Karpas-422 (cell line): ENCODE data around the gene CD82. TPM values are rescaled to one million over a fixed set of nuclear protein-coding genes. Genes with fewer than 3 reads are reported as not detected.
A peak's percentile ranks its signal among the peaks of the same experiment; 100 is the strongest.

Source experiments
- DNase-seq: peaks from one replicate; pipeline ENCODE4 v3.0.0-alpha.2; 2015
- H2AFZ ChIP-seq: fragments of 200-600 bp; sonication (generic); 2 replicates; pipeline ENCODE4 v1.6.1; 2014; ENCODE audit warnings: antibody characterized with exemption, low read length, mixed read lengths
- H3K27ac ChIP-seq: fragments of 200-600 bp; sonication (generic); 2 replicates; pipeline ENCODE4 v1.5.1; 2014; ENCODE audit warnings: mild to moderate bottlenecking, low read length, moderate library complexity
- H3K27me3 ChIP-seq: fragments of 200-600 bp; sonication (generic); 2 replicates; pipeline ENCODE4 v1.6.1; 2014; ENCODE audit warnings: low read length, mixed read lengths
- H3K36me3 ChIP-seq: fragments of 200-600 bp; sonication (generic); 2 replicates; pipeline ENCODE4 v1.6.1; 2014; ENCODE audit warnings: low read length, mixed read lengths; ENCODE audit not compliant: insufficient read depth
- H3K4me1 ChIP-seq: fragments of 200-600 bp; sonication (generic); 2 replicates; pipeline ENCODE4 v1.6.1; 2014; ENCODE audit warnings: mild to moderate bottlenecking, low read length, mixed read lengths
- H3K4me2 ChIP-seq: fragments of 200-600 bp; sonication (generic); 2 replicates; pipeline ENCODE4 v1.6.1; 2014; ENCODE audit warnings: low read length, low read depth, mild to moderate bottlenecking; ENCODE audit not compliant: poor library complexity, severe bottlenecking
- H3K4me3 ChIP-seq: fragments of 200-600 bp; sonication (generic); 2 replicates; pipeline ENCODE4 v1.5.1; 2014; ENCODE audit warnings: mild to moderate bottlenecking, antibody characterized with exemption, low read length, mixed read lengths
- H3K79me2 ChIP-seq: fragments of 200-600 bp; sonication (generic); 2 replicates; pipeline ENCODE4 v1.6.1; 2014; ENCODE audit warnings: mild to moderate bottlenecking, low read length, mixed read lengths
- H3K9ac ChIP-seq: fragments of 200-600 bp; sonication (generic); 2 replicates; pipeline ENCODE4 v1.6.0; 2014; ENCODE audit warnings: low read length
- H3K9me2 ChIP-seq: fragments of 200-600 bp; sonication (generic), shearing (Covaris generic); replicated peaks from 2 replicates; pipeline ENCODE4 v1.6.0; 2014; ENCODE audit warnings: mild to moderate bottlenecking, low read length, moderate library complexity; ENCODE audit not compliant: insufficient read depth
- H3K9me3 ChIP-seq: fragments of 300-700, 200-600 bp; sonication (generic); 2 replicates; pipeline ENCODE4 v1.6.1; 2014; ENCODE audit warnings: low read length, mixed read lengths
- H4K20me1 ChIP-seq: fragments of 200-600 bp; sonication (generic); 2 replicates; pipeline ENCODE4 v1.6.1; 2014; ENCODE audit warnings: mild to moderate bottlenecking, antibody characterized with exemption, low read length, low read depth; ENCODE audit not compliant: insufficient read depth
- total RNA-seq: library from RNA; depleted of rRNA; stranded (reverse); fragments of >200 nt; shearing (Covaris generic); gene quantifications from 2 replicates; pipeline ENCODE4 v1.2.3, GENCODE V29; 2014; ENCODE audit warnings: low replicate concordance

CD82 gene
- total RNA-seq, 1 experiment from 2014 or later: 22.2 TPM

DNA sequence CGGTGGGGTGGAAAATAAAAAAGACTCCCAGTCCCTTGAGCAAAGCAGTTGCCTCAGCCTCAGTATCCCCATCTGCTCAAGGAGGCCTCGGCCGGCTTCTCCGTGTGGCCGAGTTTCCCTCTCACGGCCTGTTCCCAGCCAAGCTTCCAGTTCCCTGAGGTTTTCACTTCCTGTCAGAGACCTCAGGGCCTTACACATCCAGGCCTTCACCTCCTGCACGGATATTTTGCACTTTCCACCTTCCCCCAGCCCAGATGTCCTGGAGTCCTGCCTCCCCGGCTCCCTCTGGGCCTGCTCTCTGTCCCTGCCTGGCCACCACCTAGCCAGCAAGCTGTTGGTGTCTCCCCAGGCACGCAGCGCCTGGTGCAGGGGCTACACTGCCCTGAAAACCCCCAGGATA, 41.1 kb upstream of the CD82 start:
- Histone ChIP-seq H3K9ac (no peak overlapping the region), H3K4me2 (no peak overlapping the region), H2AFZ (no peak overlapping the region)

DNA sequence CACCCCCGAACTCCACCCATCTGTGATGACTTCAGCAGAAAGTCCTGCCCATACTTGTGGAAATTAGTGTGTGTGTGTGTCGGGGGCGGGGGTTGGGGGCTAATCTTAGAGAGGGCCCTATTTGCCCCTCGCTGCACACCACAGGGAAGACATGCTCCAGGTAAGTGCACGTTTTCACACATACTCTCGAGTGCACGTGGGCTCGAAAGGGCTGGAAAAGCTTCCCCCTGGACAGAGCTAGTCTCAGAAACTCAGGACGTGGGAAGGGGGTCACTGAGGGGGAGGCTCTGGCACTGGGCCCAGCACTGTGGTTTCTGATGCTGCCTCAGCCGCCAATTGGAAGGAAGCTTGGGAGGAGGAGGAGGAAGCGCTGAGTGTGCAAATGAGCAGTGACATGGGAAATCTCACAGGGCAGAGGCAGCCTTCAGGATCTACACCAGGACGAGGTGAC, 40.7 kb upstream of the CD82 start:
- Histone ChIP-seq H3K4me1 (no peaks in the 10 kb centered on the region), H3K9me3 (no peaks in the 10 kb centered on the region), H3K36me3 (no peaks in the 10 kb centered on the region), H2AFZ (no peak overlapping the region), H4K20me1 (no peaks in the 10 kb centered on the region), H3K27me3 (no peaks in the 10 kb centered on the region), H3K27ac (no peak overlapping the region), H3K4me3 (no peak overlapping the region), H3K79me2 (no peaks in the 10 kb centered on the region), H3K4me2 (no peak overlapping the region), H3K9me2 (no peaks in the 10 kb centered on the region), H3K9ac (no peak overlapping the region)
- DNase-seq: no peak

More for the DNA sequence above, 41.1 kb upstream of the CD82 start:
- no peaks in the 10 kb centered on the region for H3K79me2 ChIP-seq
- no peaks in the 10 kb centered on the region for H3K9me2 ChIP-seq
- DNase-seq: no peak
- no peaks in the 10 kb centered on the region for H3K9me3 ChIP-seq
- no peaks in the 10 kb centered on the region for H3K36me3 ChIP-seq
- no peak overlapping the region for H3K4me3 ChIP-seq
- H3K4me1 ChIP-seq: no peaks in the 10 kb centered on the region
- no peak overlapping the region for H3K27ac ChIP-seq
- no peaks in the 10 kb centered on the region for H4K20me1 ChIP-seq
- no peaks in the 10 kb centered on the region for H3K27me3 ChIP-seq

- Histone ChIP-seq H3K9me2 (no peaks in the 10 kb centered on the region), H3K4me1 (no peaks in the 10 kb centered on the region), H3K36me3 (no peaks in the 10 kb centered on the region), H3K79me2 (no peaks in the 10 kb centered on the region), H3K27ac (no peak overlapping the region), H3K4me2 (no peak overlapping the region), H4K20me1 (no peaks in the 10 kb centered on the region), H3K9ac (no peak overlapping the region), H3K9me3 (no peaks in the 10 kb centered on the region), H2AFZ (no peak overlapping the region), H3K27me3 (no peaks in the 10 kb centered on the region), H3K4me3 (no peak overlapping the region)
- no peak for DNase-seq
Measured at GRCh38 chr11:44525473-44526252, 39.8 kb upstream of the CD82 start.

- Histone ChIP-seq H3K79me2 (no peaks in the 10 kb centered on the region), H4K20me1 (no peaks in the 10 kb centered on the region), H3K36me3 (no peaks in the 10 kb centered on the region), H3K4me2 (no peak overlapping the region), H3K4me1 (no peaks in the 10 kb centered on the region), H2AFZ (no peak overlapping the region), H3K9ac (no peak overlapping the region), H3K9me3 (no peaks in the 10 kb centered on the region), H3K27ac (no peak overlapping the region), H3K9me2 (no peaks in the 10 kb centered on the region), H3K27me3 (no peaks in the 10 kb centered on the region), H3K4me3 (no peak overlapping the region)
- DNase-seq: no peak
Measured at GRCh38 chr11:44526438-44526837, 39.0 kb upstream of the CD82 start.

DNA sequence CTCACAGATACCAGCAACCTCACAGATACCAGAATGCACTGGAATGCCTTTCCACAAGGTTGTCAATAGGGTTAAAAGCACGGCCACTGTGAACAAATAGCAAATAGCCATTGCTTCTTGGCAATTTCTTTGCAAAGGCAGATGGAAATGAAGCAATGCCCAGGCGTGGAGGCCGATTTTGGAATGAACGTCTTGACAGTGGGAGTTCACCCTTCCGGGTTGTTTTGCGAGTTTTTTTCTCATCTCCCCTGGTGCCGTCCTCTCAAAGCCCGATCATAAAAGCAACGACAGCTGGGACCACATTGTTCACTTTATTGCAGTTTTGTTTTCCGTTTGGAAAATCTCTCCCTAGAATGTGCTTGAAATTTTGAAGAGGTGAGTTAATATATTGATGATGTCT, 38.0 kb upstream of the CD82 start:
- no peak overlapping the region for H2AFZ ChIP-seq
- peaks cover under 1% of the 10 kb centered on the region for H3K4me1 ChIP-seq
- H3K9ac ChIP-seq: no peak overlapping the region
- H3K9me3 ChIP-seq: no peaks in the 10 kb centered on the region
- no peaks in the 10 kb centered on the region for H3K79me2 ChIP-seq
- no peaks in the 10 kb centered on the region for H4K20me1 ChIP-seq
- DNase-seq: no peak
- no peaks in the 10 kb centered on the region for H3K27me3 ChIP-seq
- no peak overlapping the region for H3K4me3 ChIP-seq
- H3K36me3 ChIP-seq: no peaks in the 10 kb centered on the region
- no peak overlapping the region for H3K27ac ChIP-seq
- H3K9me2 ChIP-seq: no peaks in the 10 kb centered on the region
- no peak overlapping the region for H3K4me2 ChIP-seq

DNA sequence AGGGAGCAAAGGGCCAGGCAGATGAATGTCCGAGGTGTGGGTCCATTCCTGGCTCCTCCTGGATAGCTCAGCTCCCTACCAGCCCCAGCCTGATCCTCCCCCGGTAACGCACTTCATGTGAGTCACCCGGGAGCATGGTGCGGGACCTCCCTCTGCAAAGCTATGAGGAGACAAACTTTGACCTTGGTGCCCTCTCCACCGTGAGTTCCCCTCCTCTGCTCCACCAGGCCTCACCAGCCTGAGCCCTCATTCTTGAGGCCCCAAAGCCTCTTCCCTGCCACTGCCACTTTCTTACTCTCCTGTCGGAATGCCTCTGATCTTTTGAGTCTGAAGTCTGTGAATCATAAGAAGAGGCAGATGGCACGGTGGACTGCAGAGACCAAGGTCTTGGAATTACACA, 37.4 kb upstream of the CD82 start:
- H4K20me1 ChIP-seq: no peaks in the 10 kb centered on the region
- H3K9me3 ChIP-seq: no peaks in the 10 kb centered on the region
- no peak overlapping the region for H3K27ac ChIP-seq
- no peaks in the 10 kb centered on the region for H3K9me2 ChIP-seq
- H3K27me3 ChIP-seq: no peaks in the 10 kb centered on the region
- H3K36me3 ChIP-seq: no peaks in the 10 kb centered on the region
- H3K4me3 ChIP-seq: no peak overlapping the region
- peak; percentile 40 for DNase-seq
- no peak overlapping the region for H2AFZ ChIP-seq
- H3K4me1 ChIP-seq: peaks cover 6% of the 10 kb centered on the region
- H3K9ac ChIP-seq: no peak overlapping the region
- H3K79me2 ChIP-seq: no peaks in the 10 kb centered on the region
- H3K4me2 ChIP-seq: no peak overlapping the region

DNA sequence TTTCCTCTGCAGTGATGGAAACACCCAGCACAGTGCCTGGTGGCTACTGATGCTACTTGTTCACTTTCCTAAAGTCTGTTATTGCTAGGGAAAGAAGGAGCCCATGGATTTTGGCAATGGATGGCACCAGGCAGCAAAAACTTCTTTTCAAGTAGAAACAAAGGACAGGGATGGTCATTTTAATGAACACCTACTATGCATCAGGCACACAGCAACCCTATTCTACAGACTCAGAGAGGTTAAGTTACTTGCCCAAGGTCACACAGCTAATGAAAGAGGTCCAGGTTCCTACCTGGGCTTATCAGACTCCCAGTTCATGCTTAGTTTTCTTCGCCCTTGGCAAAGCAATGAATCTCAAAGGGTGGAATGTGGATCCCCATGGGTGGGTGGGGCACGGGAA, 36.9 kb upstream of the CD82 start:
- H4K20me1 ChIP-seq: no peaks in the 10 kb centered on the region
- DNase-seq: no peak
- no peaks in the 10 kb centered on the region for H3K9me2 ChIP-seq
- peaks cover 6% of the 10 kb centered on the region for H3K4me1 ChIP-seq
- no peaks in the 10 kb centered on the region for H3K36me3 ChIP-seq
- H2AFZ ChIP-seq: no peak overlapping the region
- no peaks in the 10 kb centered on the region for H3K79me2 ChIP-seq
- H3K27ac ChIP-seq: no peak overlapping the region
- H3K27me3 ChIP-seq: no peaks in the 10 kb centered on the region
- no peak overlapping the region for H3K4me3 ChIP-seq
- H3K4me2 ChIP-seq: no peak overlapping the region
- H3K9ac ChIP-seq: no peak overlapping the region
- H3K9me3 ChIP-seq: no peaks in the 10 kb centered on the region

DNA sequence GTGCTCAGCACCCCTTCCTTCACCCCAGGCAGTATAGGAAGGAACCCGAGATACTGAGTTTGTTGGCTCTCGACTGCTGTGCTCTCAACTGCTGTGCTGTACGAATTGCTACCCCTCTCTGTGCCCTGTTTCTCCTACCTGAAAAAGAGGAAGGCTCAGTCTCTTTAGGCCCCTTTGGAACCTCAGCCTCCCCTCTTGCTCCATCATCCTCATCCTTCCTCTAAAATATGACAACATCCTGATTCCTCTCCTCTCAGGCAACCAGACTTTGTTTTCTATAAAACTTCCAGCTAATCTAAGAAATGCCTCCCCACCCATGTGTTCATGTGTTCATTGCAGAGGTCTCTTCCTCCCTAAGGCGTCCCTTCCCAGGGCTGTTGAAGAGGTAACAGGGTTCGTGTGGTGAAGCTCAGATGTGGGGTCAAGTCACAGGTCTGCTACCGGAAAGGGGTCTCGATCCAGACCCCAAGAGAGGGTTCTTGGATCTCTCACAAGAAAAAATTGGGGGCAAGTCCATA, 35.5 kb upstream of the CD82 start:
- H3K4me3 ChIP-seq: no peak overlapping the region
- peak; percentile 37 for DNase-seq
- H3K9me3 ChIP-seq: no peaks in the 10 kb centered on the region
- no peaks in the 10 kb centered on the region for H4K20me1 ChIP-seq
- no peaks in the 10 kb centered on the region for H3K36me3 ChIP-seq
- H3K4me2 ChIP-seq: no peak overlapping the region
- H3K9me2 ChIP-seq: no peaks in the 10 kb centered on the region
- no peaks in the 10 kb centered on the region for H3K79me2 ChIP-seq
- no peak overlapping the region for H3K9ac ChIP-seq
- no peak overlapping the region for H2AFZ ChIP-seq
- no peak overlapping the region for H3K27ac ChIP-seq
- H3K4me1 ChIP-seq: peaks cover 6% of the 10 kb centered on the region
- H3K27me3 ChIP-seq: no peaks in the 10 kb centered on the region
